Cardiac muscle cell (in vitro differentiated cells and primary cell): ENCODE results near the gene GRK5. TPM values are rescaled to one million over a fixed set of nuclear protein-coding genes. Genes with fewer than 3 reads are reported as not detected.
A peak's percentile ranks its signal among the peaks of the same experiment; 100 is the strongest.

ENCODE experiments used
- DNase-seq, 2 donors: peaks; one replicate each; pipeline versions ENCODE4 v3.0.0 to v3.0.0-alpha.2; 2010 to 2017; ENCODE audit warnings: low read depth in 1 of 2, low spot score in 1 of 2
- H3K27ac ChIP-seq: fragments of 200-600 bp; sonication (generic); 2 replicates; pipeline ENCODE4 v1.5.1; 2016
- H3K27me3 ChIP-seq: fragments of 200-600 bp; sonication (generic); 2 replicates; pipeline ENCODE4 v1.6.0; 2016; ENCODE audit warnings: control low read depth
- H3K36me3 ChIP-seq: fragments of 200-600 bp; sonication (generic); 2 replicates; pipeline ENCODE4 v1.5.1; 2016; ENCODE audit warnings: control low read depth
- H3K4me1 ChIP-seq: fragments of 200-600 bp; sonication (generic); 2 replicates; pipeline ENCODE4 v1.8.1; 2017; ENCODE audit warnings: low read depth, mild to moderate bottlenecking, mixed run types
- H3K4me3 ChIP-seq: fragments of 200-600 bp; sonication (generic); 2 replicates; pipeline ENCODE4 v1.5.1; 2016; ENCODE audit warnings: mild to moderate bottlenecking
- H3K9me3 ChIP-seq: fragments of 200-600 bp; sonication (generic); 2 replicates; pipeline ENCODE4 v1.5.1; 2017; ENCODE audit warnings: low read depth, mild to moderate bottlenecking, control low read depth
- polyA plus RNA-seq: library from polyadenylated mRNA; unstranded; fragments of >200 nt; fragmentation: Nextera tagmentation; extraction: Ambion mirVana; gene quantifications from 2 replicates; pipeline ENCODE4 v1.2.1, GENCODE V29; 2016
- total RNA-seq: library from RNA; depleted of rRNA; stranded (reverse); fragments of >200 nt; gene quantifications from 2 replicates; pipeline ENCODE4 v1.2.3, GENCODE V29; 2016
- TF ChIP-seq, protein P1 (sequence below): IDR thresholded peaks from 2 replicates; pipeline ENCODE4 v1.5.1; 2012; ENCODE audit warnings: low read depth, mild to moderate bottlenecking, low read length

Gene GRK5
- total and polyA plus RNA-seq, 2 experiments from 2014 or later = 3.5 to 18.3 TPM

GRCh38 chr10:119297207-119297968, 90.0 kb downstream of the GRK5 start:
- TF ChIP-seq, protein P1, sequence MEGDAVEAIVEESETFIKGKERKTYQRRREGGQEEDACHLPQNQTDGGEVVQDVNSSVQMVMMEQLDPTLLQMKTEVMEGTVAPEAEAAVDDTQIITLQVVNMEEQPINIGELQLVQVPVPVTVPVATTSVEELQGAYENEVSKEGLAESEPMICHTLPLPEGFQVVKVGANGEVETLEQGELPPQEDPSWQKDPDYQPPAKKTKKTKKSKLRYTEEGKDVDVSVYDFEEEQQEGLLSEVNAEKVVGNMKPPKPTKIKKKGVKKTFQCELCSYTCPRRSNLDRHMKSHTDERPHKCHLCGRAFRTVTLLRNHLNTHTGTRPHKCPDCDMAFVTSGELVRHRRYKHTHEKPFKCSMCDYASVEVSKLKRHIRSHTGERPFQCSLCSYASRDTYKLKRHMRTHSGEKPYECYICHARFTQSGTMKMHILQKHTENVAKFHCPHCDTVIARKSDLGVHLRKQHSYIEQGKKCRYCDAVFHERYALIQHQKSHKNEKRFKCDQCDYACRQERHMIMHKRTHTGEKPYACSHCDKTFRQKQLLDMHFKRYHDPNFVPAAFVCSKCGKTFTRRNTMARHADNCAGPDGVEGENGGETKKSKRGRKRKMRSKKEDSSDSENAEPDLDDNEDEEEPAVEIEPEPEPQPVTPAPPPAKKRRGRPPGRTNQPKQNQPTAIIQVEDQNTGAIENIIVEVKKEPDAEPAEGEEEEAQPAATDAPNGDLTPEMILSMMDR = no peak
- no peak for DNase-seq
- Histone ChIP-seq H3K4me1 (peaks cover 23% of the 10 kb centered on the region), H3K4me3 (no peak overlapping the region), H3K36me3 (no peaks in the 10 kb centered on the region), H3K27me3 (no peaks in the 10 kb centered on the region), H3K9me3 (no peaks in the 10 kb centered on the region), H3K27ac (no peak overlapping the region)

- H3K4me1 ChIP-seq = peaks cover 27% of the 10 kb centered on the region
Observed at GRCh38 chr10:119298810-119299209, 91.4 kb downstream of the GRK5 start.

DNA sequence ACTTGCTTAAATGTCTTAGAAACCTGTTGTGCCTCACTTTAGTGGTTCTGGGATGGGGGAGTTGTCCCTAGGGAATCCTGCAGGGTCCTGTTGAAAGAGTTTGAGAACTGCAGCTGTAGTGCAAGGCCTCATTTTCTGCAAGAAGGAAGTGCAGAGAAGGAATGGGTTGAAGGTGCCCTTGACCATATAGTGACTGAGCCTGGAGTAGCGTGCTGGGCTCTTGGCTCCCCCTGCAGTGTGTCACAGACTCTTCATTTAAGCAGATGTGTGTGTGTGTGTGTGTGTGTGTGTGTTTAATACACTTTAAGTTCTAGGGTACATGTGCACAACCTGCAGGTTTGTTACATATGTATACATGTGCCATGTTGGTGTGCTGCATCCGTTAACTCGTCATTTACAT, 92.2 kb downstream of the GRK5 start:
- peaks cover 27% of the 10 kb centered on the region for H3K4me1 ChIP-seq
- TF ChIP-seq, protein P1 = no peak

More at GRCh38 chr10:119298810-119299209, 91.4 kb downstream of the GRK5 start:
- no peaks in the 10 kb centered on the region for H3K9me3 ChIP-seq
- no peaks in the 10 kb centered on the region for H3K36me3 ChIP-seq
- no peak overlapping the region for H3K27ac ChIP-seq
- TF ChIP-seq, protein P1 = no peak
- no peak overlapping the region for H3K4me3 ChIP-seq
- H3K27me3 ChIP-seq = no peaks in the 10 kb centered on the region
- no peak for DNase-seq

DNA sequence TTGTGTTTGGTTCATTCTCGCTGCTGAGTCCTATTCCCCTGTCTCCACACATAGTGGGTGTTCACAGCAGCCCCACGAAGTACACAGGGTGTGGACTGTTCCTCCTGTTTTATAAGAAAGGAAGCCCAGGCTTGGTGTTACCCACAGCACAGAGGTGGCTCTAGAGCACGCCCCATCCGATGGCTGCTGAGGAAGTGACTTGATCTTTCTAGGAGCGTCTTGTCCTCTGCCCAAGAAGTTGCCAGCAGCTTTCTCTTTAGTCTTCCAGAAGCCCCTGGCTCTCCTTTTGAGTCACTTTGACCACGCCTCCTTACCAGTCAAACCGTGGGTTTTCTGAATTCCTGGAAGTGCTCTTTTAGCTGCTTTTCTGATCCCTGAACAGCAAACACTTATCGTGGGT, 94.0 kb downstream of the GRK5 start:
- TF ChIP-seq, protein P1 = no peak
- no peaks in the 10 kb centered on the region for H3K27me3 ChIP-seq
- DNase-seq = no peak
- peaks cover 27% of the 10 kb centered on the region for H3K4me1 ChIP-seq
- no peak overlapping the region for H3K4me3 ChIP-seq
- no peaks in the 10 kb centered on the region for H3K36me3 ChIP-seq
- H3K27ac ChIP-seq = no peak overlapping the region
- H3K9me3 ChIP-seq = no peaks in the 10 kb centered on the region

More for the DNA sequence above, 92.2 kb downstream of the GRK5 start:
- peak; percentile 24 to 35 for DNase-seq
- no peaks in the 10 kb centered on the region for H3K36me3 ChIP-seq
- no peaks in the 10 kb centered on the region for H3K27me3 ChIP-seq
- H3K9me3 ChIP-seq = no peaks in the 10 kb centered on the region
- H3K4me3 ChIP-seq = no peak overlapping the region
- H3K27ac ChIP-seq = no peak overlapping the region

- Histone ChIP-seq H3K27me3 (no peaks in the 10 kb centered on the region), H3K9me3 (no peaks in the 10 kb centered on the region), H3K27ac (no peak overlapping the region), H3K4me3 (no peak overlapping the region), H3K4me1 (peaks cover 27% of the 10 kb centered on the region), H3K36me3 (no peaks in the 10 kb centered on the region)
- DNase-seq = no peak
- TF ChIP-seq, protein P1 = no peak
Observed at GRCh38 chr10:119302172-119302571, 94.8 kb downstream of the GRK5 start.
